NCI-H510A treated with DMSO at 0.1 percent for 48 hours (cell line): ENCODE results near the gene SIPA1L3.

Experiments
- DNase-seq: peaks from one replicate; lab custom pipeline; 2025; lab: John Stamatoyannopoulos, UW

Gene SIPA1L3

DNA sequence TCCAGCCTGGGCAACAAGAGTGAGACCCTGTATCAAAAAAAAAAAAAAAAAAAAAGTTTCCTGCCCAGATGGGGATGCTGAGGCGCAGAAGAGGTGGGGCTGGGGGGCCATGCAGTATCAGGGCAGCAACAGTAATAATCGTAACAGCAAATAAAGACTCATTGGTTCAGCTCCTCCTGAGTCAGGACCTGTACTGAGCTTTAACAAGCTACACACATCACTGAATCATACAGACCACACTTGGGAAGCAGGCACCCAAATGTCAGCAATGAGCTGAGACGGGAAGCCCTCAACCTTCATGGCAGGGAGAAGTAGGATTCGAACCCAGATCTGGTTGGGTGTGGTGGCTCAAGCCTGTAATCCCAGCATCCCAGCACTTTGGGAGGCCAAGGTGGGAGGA lies 327.6 kb downstream of the SIPA1L3 start:
- DNase-seq, result no peak

DNA sequence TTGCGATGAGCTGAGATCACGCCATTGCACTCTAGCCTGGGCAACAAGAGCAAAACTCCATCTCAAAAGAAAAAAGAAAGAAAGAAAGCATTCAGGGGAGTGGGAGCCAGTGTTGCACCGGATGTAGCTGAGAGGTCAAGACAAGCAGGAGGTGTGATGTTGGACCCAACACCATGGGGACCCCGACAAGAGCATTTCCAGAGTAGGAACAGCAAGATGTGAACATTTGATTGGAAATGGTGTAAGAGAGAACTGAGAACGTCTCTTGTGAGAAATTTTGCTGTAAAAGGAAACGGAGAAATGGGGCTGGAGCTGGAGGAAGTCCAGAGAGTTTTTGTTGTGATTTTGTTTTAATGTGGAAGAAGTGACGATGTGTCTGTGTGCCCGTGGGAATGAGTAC lies 332.8 kb downstream of the SIPA1L3 start:
- no peak for DNase-seq

DNA sequence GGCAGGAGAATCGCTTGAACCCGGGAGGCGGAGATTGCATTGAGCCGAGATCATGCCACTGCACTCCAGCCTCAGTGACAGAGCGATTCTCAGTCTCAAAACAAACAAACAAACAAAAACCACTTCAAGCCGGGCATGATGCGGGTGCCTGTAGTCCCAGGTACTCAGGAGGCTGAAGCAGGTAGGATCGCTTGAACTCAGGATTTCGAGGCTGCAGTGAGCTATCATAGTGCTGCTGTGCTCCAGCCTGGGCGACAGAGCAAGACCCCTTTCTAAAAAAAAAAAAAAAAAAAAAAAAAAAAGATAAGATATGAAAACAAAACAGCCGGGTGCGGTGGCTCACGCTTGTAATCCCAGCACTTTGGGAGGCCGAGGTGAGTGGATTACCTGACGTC lies 336.3 kb downstream of the SIPA1L3 start:
- DNase-seq, result no peak

DNA sequence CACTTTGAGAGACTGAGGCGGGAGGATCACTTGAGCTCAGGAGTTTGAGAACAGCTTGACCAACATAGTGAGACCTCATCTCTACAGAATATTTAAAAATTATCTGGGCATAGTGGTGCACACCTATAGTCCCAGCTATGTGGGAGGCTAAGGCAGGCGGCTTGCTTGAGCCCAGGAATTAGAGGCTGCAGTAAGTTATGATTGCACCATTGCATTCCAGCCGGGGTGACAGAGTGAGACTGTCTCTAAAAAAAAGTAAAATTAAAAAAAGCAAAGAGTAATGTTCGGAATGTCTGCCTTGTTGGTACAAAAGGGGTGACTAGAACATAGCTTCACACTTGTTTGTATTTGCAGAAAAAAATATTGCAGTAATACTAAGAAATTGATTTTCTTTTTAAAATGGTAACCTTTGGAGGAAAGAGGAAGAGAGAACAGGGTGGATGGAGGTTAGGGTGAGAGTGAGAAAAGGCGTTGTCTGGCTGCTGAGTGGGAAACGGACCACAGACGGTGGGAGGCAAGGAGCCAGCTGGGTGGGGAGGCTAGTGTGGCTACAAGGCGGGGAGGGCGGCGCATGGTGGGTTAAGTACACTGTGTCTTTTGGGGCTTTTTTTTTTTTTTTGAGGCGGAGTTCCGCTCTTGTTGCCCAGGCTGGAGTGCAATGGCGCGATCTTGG lies 339.0 kb downstream of the SIPA1L3 start:
- no peak for DNase-seq

DNA sequence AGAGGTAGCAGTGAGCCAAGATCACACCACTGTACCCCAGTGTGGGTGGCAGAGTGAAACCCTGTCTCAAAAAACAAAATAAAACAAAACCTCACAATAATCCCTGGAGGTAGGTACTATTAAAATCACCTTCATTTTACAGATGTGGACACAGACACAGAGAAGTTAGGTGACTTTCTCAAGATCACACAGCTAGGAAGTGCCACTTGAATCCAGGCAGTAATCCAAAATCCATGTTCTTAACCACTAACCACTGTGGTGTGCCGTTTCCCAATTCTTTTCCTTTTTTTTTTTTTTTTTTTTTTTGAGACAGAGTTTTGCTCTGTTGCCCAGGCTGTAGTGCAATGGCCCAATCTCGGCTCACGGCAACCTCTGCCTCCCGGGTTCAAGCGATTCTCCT lies 340.1 kb downstream of the SIPA1L3 start:
- no peak for DNase-seq

DNA sequence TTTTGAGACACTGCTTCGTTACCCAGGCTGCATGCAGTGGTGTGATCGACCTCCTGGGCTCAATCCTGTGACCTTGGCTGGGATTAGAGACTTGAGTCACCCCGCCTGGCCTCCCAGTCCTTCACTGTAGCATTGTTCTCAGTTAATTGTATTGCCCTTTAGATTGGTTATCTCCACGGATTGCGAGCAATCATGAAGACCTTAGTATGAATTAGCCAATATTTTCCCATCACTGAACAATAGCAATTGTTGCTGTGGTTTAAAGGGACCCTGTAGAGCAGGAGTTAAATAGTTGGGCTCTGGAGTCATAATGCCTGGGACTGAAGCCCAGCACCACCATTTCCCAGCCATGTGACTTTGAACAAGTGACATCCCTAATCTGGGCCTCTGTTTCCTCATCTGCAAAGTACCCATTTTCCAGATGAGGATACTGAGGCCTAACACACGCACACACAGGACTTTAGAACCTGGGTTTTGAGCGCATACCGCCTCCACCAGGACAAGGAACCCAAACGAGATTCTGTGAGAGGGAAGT lies 340.8 kb downstream of the SIPA1L3 start:
- DNase-seq, result no peak

DNA sequence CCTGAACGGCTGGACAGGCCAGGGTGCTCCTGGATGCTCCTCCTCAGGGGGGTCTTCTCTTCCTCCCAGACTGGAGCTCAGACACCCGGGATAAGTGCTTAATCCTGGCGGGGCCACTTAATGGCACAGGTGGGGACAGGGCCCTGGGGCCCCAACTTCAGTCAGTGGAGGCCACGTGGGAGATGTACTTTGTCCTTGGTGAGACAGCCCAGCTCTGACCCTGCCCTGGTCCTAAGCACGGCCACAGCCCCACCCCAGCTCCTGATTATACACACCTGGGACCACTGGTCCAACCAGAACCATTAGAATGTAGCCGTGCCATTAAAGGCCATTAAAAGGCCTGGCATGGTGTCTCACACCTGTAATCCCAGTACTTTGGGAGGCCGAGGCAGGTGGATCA lies 341.4 kb downstream of the SIPA1L3 start:
- DNase-seq, result no peak

DNA sequence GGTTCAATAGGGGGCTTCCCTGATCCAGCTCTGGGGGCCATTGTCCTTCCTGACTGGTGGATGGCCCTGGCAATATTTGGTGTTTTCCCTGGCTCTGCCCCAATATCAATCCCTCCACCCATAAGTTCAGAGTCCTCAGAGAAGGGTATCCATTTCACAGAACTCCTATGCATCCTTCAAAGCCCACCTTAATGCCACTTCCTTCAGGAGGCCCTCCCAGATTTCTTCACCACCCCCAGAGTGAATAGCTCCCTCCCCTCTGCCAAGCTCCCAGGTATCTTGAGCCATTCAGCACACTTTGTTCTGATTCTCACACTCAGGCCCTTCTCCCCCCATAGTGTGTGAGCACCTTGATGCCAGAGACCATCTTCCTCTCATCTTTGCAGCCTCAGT lies 343.4 kb downstream of the SIPA1L3 start:
- DNase-seq, result no peak

DNA sequence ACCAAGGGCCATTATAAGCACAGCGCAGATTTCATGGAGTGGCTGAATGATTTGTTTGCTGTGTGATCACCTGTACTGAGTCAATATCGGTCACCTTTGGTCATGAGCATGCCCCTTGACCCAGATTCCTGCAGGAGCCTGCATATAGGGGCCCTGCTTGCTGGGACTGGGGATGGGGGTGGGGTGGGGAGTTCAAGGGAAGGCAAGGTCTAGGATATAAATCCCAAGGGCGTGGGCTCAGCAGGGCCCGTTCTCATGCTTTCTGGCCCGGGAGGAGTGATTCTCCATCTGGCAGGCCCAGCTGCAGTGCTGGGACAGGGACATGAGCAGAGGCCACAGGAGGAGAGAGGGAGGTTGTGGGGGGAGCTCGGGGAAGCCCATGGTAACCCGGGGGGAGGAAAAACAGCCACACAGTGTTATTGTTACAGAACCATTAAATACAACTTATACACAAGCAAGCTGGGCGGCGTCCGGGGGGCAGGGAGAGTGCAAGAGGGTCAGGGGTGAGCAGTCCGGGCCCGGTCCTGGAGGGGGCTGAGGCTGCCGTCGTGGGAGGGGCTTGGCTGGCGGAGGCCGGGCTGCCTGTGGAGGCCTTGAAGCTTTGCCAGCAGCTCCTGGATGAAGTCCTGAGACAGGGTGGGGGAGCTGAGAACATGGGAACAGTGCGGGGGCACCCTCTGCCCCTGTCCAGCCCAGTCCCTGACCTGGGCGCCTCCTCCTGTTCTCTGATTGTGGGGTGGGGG lies 344.0 kb downstream of the SIPA1L3 start:
- DNase-seq, result peak; percentile 47

DNA sequence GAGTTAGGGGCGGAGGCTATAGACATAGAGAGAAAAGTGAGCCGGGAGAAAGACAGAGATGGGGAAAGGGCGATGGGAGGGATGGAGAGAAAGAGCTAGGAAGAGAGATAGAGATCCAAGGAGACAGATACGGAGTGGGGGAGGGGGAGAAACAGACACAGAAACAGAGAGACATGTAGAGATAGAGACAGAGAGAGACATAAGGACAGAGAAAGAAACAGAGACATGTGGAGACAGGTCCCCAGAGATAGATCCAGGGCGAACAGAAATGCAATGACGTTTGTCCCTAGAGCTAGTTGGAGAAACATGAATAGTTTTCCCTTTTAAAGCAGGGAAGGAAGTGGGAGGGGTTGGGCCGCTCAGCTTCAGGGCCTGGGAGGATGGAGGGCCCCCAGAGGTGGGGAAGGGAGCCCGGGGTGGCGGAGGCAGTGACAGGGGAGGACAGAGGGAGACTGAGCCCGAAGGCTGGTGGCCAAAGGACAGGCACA lies 344.6 kb downstream of the SIPA1L3 start:
- DNase-seq, result no peak

DNA sequence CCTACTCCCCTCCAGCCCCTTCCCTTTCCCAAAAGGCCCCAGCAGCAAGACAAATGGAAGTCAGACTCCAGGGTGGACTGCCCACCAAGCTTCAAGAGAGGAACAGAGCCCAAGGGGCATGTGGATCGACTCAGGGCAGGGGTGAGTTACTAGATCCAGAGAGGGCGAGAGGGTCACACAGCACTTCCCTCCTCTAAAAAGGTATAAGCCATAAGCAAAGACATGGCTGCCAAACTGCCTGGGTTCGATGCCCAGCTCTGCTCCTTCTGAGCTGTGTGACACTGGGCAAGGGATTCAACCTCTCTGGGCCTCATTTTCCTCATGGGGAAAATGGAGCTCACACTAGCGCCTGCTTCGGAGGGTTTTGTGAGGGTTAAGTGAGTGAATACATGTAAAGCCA lies 345.4 kb downstream of the SIPA1L3 start:
- DNase-seq, result no peak

DNA sequence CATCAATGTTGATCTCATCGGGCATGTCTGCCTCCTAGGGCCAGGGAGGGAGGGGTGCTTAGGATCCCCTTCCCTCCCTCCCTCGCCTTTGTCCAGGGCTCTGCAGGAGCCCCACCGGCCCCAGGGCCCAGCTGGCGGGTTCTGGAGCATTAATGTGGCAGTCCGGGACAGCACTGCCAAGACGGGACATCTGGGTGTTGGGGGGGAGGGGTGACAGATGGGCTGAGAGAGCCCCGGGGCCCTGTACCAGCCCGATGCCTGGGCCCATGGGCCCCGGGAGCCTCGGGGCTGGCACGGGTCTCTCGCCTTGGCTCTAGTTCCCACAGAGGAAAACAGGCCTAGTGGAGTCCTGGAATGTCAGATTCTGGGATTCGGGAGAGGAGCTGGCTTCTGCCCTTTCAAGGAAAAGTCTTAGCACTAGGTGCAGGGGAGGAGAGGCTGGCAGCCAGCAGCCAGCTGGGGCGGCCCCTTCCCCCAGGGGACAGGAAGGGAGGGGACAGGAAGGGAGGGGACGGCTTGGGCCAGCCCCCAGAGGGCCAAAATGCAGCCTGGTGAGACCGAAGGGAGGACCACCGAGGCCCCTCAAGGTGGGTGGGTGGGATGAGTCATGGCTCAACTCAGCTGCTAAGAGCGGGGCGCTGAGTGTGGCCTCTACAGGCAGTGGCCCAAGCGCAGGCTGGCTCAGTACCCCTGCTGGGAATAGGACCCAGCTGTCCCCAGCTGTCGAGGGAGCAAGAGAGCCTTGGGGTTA lies 346.1 kb downstream of the SIPA1L3 start:
- DNase-seq, result no peak

DNA sequence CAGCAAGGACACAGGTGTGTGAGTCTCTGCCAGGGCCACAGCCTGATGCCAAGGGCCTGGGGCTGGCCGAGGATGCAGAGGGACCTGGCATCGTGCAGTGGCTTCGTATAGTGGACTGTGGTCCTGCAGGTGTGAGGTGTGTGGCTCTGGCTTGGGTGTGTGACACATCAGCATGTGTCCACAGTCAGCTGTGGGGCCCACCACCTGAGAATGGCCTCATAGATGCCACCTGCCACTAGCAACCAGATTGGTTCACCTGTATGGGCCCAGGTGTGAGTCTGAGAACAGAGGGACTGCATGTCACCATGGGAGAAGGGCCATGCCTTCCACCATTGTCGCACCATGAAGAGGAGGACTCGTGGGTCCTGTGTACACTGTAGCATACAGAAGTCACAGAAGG lies 346.8 kb downstream of the SIPA1L3 start:
- no peak for DNase-seq

DNA sequence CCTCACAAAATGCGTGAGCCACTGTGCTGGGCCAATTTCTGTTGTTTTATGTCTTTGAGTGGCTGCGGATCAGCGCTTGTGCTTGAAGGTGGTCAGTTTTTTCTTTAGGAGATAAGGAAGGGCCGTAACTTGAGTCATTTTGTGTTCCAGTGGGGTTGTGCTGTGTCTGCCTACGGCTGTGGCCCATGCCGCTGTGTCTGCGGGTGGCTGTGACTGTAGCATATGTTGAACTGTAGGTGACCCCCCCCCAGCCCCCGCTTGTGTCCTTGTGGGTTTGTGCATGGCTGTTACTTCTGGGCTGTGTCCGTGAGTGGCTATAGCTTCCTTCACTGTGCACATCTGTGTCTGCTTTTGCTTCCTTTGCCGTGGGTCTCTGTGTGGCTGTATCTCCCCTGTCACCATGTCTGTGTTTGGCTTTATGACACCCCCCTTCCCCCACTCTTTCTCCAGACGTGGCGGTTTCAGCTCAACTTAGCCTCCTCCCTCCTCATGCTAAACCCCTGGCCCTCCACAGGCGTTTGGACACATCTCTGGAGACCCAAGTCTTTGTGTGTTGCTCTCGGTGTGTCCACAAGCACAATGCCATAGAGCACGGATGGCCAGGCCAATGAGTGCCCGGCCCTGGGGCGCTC lies 348.5 kb downstream of the SIPA1L3 start:
- DNase-seq, result no peak
